Cortex of kidney (tissue), 1 donor: Measurements from ENCODE around the gene MEX3A.
"Not testable (repeated sequence)": the region's sequence is repeated elsewhere in the genome, so short reads cannot be mapped to it uniquely, and the experiment has no call there.

Experiments used
- DNase-seq: peaks from one replicate; lab custom pipeline; 2025; lab: John Stamatoyannopoulos, UW

Gene MEX3A

GRCh38 chr1:156054500-156055280 is 27.6 kb downstream of the MEX3A start, which contains the start of gene LAMTOR2:
Gene LAMTOR2 (plus strand): TSS chr1:156054782. CDS start chr1:156054890, 108 bp downstream.
- DNase-seq: no peak

- no peak for DNase-seq
These were observed 28.3 kb downstream of the MEX3A start, which contains the start of gene UBQLN4 for GRCh38 chr1:156053768-156054499. Gene UBQLN4 (minus strand): TSS chr1:156053798. CDS start chr1:156053701, 97 bp downstream.

- no peak for DNase-seq
These were observed 29.1 kb downstream of the MEX3A start for GRCh38 chr1:156052862-156053767.

- no peak for DNase-seq
These were observed 31.1 kb downstream of the MEX3A start for GRCh38 chr1:156051011-156051725.

- DNase-seq: no peak
These were observed 31.9 kb downstream of the MEX3A start for GRCh38 chr1:156050376-156050775.

GRCh38 chr1:156048663-156049258 is 33.5 kb downstream of the MEX3A start:
- no peak for DNase-seq

GRCh38 chr1:156045076-156045475 is 37.2 kb downstream of the MEX3A start:
- DNase-seq: no peak

- DNase-seq: no peak
These were observed 39.4 kb downstream of the MEX3A start for GRCh38 chr1:156042828-156043227.

GRCh38 chr1:156034991-156035390 is 47.3 kb downstream of the MEX3A start:
- DNase-seq: not testable (repeated sequence)

GRCh38 chr1:156033011-156033410 is 49.3 kb downstream of the MEX3A start:
- no peak for DNase-seq

GRCh38 chr1:156026588-156026987 is 55.7 kb downstream of the MEX3A start:
- DNase-seq: no peak

GRCh38 chr1:156025876-156026275 is 56.4 kb downstream of the MEX3A start:
- no peak for DNase-seq

GRCh38 chr1:156024801-156025200 is 57.5 kb downstream of the MEX3A start:
- DNase-seq: no peak
